GM18907 (cell line): ENCODE measurements around the gene TBPL1.
"Not testable (repeated sequence)": the region's sequence is repeated elsewhere in the genome, so short reads cannot be mapped to it uniquely, and the experiment has no call there.

Experiments used
- ATAC-seq: cut with Tn5 transposase; IDR thresholded peaks from one replicate; pipeline ENCODE4 v1.9.1; 2021; ENCODE audit warnings: mild to moderate bottlenecking, moderate library complexity; ENCODE audit not compliant: unreplicated experiment

The TBPL1 gene

GRCh38 chr6:133953634-133954415 lies 801 bp downstream of the TBPL1 start:
- no peak for ATAC-seq

- ATAC-seq: no peak
These were observed 1.9 kb downstream of the TBPL1 start for GRCh38 chr6:133954657-133955576.

- no peak for ATAC-seq
These were observed 2.8 kb downstream of the TBPL1 start for GRCh38 chr6:133955582-133956415.

- no peak for ATAC-seq
These were observed 3.5 kb downstream of the TBPL1 start for GRCh38 chr6:133956416-133957049.

- no peak for ATAC-seq
These were observed 4.2 kb downstream of the TBPL1 start for GRCh38 chr6:133957227-133957626.

GRCh38 chr6:133957780-133958242 lies 4.8 kb downstream of the TBPL1 start:
- ATAC-seq: no peak

- no peak for ATAC-seq
These were observed 5.8 kb downstream of the TBPL1 start for GRCh38 chr6:133958791-133959190.

GRCh38 chr6:133959667-133960368 lies 6.8 kb downstream of the TBPL1 start:
- ATAC-seq: no peak

GRCh38 chr6:133961831-133962230 lies 8.8 kb downstream of the TBPL1 start:
- no peak for ATAC-seq

- ATAC-seq: no peak
These were observed 11.0 kb downstream of the TBPL1 start for GRCh38 chr6:133964052-133964451.

GRCh38 chr6:133964702-133965101 lies 11.7 kb downstream of the TBPL1 start:
- ATAC-seq: no peak

- no peak for ATAC-seq
These were observed 12.9 kb downstream of the TBPL1 start for GRCh38 chr6:133965817-133966360.

GRCh38 chr6:133966654-133967329 lies 13.8 kb downstream of the TBPL1 start:
- ATAC-seq: peak; percentile 88

- ATAC-seq: no peak
These were observed 14.3 kb downstream of the TBPL1 start for GRCh38 chr6:133967347-133967746.

GRCh38 chr6:133967835-133968234 lies 14.8 kb downstream of the TBPL1 start:
- ATAC-seq: not testable (repeated sequence)

GRCh38 chr6:133969285-133969920 lies 16.4 kb downstream of the TBPL1 start:
- no peak for ATAC-seq

GRCh38 chr6:133969921-133970295 lies 16.9 kb downstream of the TBPL1 start:
- no peak for ATAC-seq

- ATAC-seq: no peak
These were observed 18.8 kb downstream of the TBPL1 start for GRCh38 chr6:133971861-133972260.

- ATAC-seq: no peak
These were observed 19.4 kb downstream of the TBPL1 start for GRCh38 chr6:133972388-133972787.
